ENCODE results near the gene UBE4B.
"Not testable (repeated sequence)": the region's sequence is repeated elsewhere in the genome, so short reads cannot be mapped to it uniquely, and the experiment has no call there.

UBE4B gene

DNA sequence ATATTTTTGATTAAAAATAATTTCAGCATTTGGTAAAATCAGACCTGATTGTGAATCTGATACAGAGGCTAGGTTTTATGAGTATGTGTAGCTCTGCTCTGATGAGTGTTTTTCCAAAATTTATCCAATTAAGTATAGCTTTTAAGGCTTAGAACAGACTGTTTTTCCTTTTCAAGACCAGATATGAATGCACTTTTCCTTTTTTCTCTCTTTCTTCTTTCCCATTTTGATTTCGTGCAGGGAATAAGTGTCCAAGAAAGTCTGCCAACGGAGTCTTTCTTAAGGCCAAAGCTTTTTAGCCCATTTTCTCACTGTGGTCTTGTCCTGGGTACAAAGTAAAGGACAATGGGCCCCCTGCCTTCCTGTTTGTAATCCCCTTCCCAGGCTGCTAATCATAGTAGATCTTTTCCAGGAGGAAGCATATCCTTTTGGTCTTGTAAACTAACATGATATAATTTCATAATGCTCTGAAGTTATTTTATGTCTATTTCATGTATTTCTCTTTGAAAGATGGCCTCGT is 180.5 kb downstream of the UBE4B start:
- DNase-seq: no peak

DNA sequence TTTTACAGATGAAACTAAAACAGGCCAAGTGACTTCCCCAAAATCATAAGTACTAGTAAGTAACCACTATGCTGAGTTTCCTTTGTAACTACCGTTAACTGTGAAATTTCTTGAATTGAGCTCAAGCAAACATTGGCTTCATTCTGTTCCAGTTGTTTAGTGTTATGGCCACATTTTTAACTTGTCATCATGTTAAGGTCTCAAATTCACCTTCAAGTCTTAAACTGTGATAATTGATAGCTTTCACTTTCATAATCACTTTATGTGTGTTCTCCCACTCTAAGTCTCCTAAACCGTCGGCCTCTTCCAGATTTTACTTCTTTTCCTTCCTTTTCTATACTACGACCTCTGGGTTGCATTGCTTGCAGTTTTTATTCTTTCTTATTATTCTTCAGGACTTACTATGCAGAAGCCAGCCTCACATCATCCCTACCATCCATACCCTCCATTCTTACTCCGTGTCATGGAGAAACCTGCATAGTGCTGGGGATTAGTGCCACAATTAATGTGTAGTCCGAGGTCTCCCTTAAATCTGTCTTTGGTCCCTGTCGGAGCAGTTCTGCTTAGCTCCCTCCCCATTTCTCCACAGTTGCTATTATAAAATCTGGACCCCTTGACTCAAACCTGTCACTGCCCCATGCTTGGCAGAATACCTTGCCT is 183.5 kb downstream of the UBE4B start:
- DNase-seq: no peak

DNA sequence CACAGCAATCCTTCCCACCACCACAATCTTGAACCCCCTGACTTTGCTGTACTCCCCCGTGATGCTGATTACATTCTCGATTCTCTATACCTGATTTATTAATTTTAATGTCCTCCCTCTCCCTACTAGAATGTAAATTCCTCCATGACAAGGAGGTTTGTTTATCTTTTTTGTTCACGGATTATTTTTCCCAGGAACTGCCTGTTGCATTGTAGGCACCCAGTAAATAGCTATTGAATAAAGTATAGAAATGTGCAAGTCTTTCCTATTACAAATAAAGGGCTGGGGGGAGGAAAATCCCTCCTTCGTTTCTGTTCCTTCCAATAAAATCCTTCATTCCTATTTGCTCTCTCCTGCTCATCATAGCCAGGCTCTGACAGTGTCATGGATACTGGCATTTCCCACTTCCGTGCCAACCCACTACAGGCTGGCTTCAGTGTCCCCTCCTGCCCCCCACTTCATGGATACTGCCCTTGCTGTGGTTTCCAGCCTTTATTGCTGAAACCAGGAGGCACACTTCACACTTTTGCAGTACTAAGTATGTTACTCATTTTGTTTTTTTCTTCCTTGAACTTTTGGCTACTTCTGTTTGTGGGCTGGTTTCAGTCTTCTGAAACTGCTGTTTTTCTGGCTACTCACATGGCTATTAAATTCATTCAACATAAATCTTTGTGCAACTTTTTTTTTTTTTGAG is 185.1 kb downstream of the UBE4B start:
- DNase-seq: no peak

DNA sequence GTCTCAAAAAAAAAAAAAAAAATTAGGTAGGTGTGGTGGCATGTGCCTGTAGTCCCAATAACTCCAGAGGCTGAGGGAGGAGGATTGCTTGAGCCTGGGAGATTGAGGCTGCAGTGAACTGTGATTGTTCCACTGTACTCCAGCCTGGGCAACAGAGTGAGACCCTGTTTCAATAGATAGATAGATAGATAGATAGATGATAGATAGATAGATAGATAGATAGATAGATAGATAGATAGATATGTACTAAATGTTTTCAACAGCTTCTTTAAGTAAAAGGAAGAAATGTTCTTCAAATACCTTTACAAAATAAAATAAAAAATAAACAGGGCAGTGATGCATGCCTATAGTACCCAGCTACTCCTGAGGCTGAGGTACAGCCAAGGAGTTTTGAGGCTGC is 187.4 kb downstream of the UBE4B start:
- DNase-seq: no peak

DNA sequence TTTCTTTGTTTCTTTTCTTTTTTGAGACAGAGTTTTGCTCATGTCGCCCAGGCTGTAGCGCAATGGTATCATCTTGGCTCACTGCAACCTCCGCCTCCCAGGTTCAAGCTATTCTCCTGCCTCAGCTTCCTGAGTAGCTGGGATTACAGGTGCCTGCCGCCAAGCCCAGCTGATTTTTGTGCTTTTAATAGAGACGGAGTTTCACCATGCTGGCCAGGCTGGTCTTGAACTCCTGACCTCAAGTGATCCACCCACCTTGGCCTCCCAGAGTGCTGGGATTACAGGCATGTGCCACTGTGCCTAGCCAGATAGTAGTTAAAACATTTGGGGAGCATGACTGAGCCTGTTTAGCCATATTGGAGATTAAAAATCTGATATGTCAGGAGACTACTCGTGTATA is 187.9 kb downstream of the UBE4B start:
- not testable (repeated sequence) for DNase-seq

DNA sequence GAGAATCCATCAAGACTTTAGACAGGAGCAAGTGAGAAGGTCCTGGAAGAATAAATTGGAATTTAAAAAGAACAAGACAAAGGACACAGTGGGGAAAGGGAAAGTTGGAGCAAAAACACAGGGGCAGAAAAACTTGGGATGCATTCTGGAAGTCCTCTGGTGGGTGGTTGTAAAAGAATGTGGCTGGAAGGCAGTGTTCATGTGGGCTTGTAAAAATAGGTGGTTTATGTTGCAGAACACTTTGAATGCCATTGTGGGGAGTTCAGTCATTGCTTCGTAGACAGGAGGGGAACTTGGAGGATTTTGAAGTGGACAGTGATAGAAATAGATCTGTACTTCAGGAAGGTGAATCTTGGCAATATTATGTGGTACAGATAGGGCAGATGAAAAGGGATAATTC is 192.8 kb downstream of the UBE4B start:
- no peak for DNase-seq

DNA sequence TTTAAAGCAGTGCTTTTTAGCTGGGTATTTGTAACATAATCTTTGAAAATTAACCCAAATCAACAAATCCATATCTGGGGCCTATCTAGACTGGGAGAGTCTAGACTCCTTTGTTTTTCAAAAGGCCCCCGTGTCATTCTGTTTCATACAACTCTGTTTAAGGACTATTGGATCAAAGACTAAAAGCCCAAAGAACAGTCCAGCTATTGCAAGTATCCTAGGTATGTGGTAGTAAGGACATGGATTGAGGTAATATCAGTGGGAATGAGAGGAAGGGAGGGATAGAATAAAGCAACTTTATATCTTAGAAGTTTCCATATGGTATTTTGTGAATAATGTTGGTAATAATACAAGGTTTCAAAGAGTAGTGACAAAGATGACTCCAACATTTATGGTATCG is 195.8 kb downstream of the UBE4B start:
- no peak for DNase-seq

DNA sequence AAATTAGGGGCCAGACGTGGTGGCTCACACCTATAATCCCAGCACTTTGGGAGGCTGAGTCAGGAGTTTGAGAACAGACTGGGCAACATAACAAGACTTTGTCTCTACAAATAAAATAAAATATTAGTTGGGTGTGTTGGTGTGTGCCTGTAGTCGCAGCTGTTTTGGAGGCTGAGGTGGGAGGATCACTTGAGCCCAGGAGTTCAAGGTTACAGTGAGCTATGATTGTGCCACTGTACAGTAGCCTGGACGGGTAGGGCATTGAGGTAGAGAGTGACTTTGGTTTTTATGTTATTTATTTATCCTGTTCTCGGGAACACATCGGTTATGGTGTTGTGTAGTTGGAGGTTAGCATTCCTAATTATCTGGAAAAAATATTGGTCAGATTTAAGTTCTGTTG is 197.1 kb downstream of the UBE4B start:
- DNase-seq: no peak

All from activated CD4-positive, CD25-positive, alpha-beta regulatory T cell (primary cell).